Duodenal mucosa (tissue), 2 donors: ENCODE measurements around the gene DNAL4.

Source experiments
- H3K27ac ChIP-seq: one replicate; pipeline ENCODE4 v1.7.0; 2013; ENCODE audit warnings: low read depth, low read length
- H3K27me3 ChIP-seq, 2 donors: one replicate each; pipeline ENCODE4 v1.7.0; 2013; ENCODE audit warnings: low read length in 2 of 2, control low read depth in 1 of 2; ENCODE audit not compliant: insufficient read depth in 2 of 2, control insufficient read depth in 1 of 2
- H3K36me3 ChIP-seq, 2 donors: one replicate each; pipeline ENCODE4 v1.7.0; 2013; ENCODE audit warnings: low read length in 2 of 2, control low read depth in 1 of 2; ENCODE audit not compliant: insufficient read depth in 2 of 2, control insufficient read depth in 1 of 2
- H3K4me1 ChIP-seq, 2 donors: one replicate each; pipeline ENCODE4 v1.7.0; 2013; ENCODE audit warnings: low read length in 2 of 2, control low read depth in 1 of 2; ENCODE audit not compliant: insufficient read depth in 2 of 2, control insufficient read depth in 1 of 2
- H3K4me3 ChIP-seq, 2 donors: one replicate each; pipeline ENCODE4 v1.7.0; 2013; ENCODE audit warnings: low read length in 2 of 2, low read depth in 1 of 2
- H3K9ac ChIP-seq, 2 donors: one replicate each; pipeline ENCODE4 v1.7.0; 2013; ENCODE audit warnings: low read length in 2 of 2, low read depth in 1 of 2
- H3K9me3 ChIP-seq, 2 donors: one replicate each; pipeline ENCODE4 v1.7.0; 2013; ENCODE audit warnings: low read length in 2 of 2, control low read depth in 1 of 2; ENCODE audit not compliant: control insufficient read depth in 1 of 2

Gene DNAL4

DNA sequence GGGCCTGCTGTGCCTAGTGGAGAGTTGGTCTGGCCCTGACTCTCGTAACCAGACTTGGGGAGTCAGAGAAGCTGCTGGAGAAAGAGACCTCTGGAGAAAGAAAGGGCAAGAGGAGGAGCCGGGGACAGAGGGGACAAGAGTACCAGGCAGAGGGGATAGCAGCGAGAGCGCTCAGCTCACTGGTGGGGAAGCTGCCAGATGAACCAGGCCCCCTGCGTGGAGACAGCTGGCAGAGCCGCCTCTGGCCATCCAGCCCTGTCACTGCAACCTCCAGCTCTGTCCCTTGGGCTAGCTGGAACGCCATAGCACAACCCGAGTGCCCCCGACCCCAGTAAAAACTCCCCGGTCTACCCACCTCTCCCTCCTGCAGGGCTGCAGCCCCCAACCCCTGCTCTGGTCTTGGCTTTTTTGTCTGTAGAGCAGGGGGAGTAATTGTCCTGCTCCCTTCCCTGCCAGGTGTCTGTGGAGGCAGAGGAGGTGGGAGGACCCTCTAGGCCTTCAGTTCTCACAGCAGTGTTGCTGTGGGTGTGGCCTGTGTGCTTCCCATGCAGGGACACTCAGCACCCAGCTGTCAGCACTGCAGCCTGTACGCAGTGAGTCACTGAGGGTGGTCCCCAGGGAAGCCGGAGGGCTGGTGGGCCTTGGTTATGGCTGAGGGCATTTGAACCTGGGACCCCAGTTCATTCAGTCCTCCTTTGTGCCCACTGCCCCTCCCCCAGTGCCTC, 33.3 kb downstream of the DNAL4 start:
- Histone ChIP-seq H3K27ac (no peak overlapping the region), H3K4me3 (no peak overlapping the region), H3K9ac (no peak overlapping the region), H3K9me3 (no peaks in the 10 kb centered on the region), H3K4me1 (peaks cover 14% of the 10 kb centered on the region in 2 donors), H3K27me3 (no peaks in the 10 kb centered on the region), H3K36me3 (no peaks in the 10 kb centered on the region)

DNA sequence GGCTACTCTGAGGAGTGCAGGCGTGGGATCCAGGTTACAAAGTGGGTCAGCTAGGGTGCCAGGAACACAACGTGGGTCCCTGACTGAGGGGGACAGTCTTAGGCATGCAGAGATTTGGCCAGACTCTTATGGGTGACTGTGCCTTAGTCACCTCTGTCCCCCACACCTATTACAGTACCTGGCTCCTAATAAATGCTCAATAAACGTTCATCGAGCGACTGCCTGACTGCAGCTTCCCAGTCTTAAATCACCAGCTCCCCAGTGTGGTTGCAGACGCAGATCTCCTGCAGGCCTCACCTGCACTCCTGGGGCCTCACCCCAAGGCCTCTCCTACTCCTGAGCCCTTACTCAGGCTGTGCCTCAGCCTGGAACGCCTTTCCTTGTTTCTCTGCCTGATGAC, 34.9 kb downstream of the DNAL4 start:
- no peaks in the 10 kb centered on the region for H3K36me3 ChIP-seq
- H3K27ac ChIP-seq, result no peak overlapping the region
- no peak overlapping the region for H3K9ac ChIP-seq
- H3K27me3 ChIP-seq, result no peaks in the 10 kb centered on the region
- no peaks in the 10 kb centered on the region for H3K9me3 ChIP-seq
- no peak overlapping the region for H3K4me3 ChIP-seq
- H3K4me1 ChIP-seq, result peaks cover 17 to 18% of the 10 kb centered on the region in 2 donors

DNA sequence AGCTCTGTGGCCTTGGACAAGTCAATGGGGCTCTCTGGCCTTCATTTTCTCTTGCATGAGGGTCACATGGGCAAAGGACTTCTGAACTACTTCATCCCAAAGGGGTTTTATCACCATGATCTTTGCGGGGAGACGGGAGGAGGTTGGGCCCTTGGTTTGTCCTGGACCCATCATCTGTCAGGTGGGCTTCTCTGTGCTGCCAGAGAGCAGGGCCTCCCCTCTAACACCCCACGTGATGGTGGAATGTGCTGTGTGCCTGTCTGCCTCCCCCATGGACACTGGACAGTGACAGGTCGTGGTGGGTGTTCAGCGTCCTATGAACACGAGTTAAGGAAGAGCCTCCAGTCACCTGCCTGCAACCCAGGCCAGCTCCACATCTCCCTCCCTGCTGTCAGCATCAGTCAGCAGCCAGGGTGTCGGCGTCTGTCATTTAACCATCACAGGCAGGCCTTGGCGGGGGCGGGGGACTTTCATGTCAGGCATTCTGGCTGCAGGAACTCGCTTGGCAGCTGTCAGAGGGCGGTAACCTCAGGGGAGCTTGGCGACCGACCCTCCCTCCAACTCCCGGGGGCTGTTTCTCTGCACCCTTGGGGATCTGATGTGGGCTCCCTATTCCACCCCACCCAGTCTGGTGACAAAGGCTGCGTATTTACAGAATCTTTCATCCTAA, 35.5 kb downstream of the DNAL4 start:
- peaks cover 23 to 24% of the 10 kb centered on the region in 2 donors for H3K4me1 ChIP-seq
- no peak overlapping the region for H3K4me3 ChIP-seq
- H3K9me3 ChIP-seq, result no peaks in the 10 kb centered on the region
- H3K9ac ChIP-seq, result no peak overlapping the region
- peaks cover 0 to 3% of the 10 kb centered on the region in 2 donors for H3K36me3 ChIP-seq
- H3K27me3 ChIP-seq, result no peaks in the 10 kb centered on the region
- H3K27ac ChIP-seq, result no peak overlapping the region

DNA sequence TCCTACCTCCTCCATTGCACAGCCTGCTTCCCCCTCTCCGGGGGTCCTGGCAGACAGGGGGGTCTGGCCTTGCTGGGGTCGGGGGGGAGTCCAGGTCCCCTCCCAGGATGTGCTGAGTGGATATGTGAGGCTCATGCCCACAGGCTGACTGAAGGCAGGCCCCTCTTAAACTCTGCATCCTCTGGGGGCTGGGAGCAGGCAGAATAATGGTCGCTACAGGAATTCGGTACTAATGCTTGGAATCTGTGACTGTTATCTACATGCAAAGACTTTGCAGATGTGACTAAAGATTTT, 36.5 kb downstream of the DNAL4 start:
- Histone ChIP-seq H3K36me3 (peaks cover 0 to 6% of the 10 kb centered on the region in 2 donors), H3K27ac (no peak overlapping the region), H3K9ac (peak overlapping the region in 1 of 2 donors; percentile 60), H3K9me3 (no peaks in the 10 kb centered on the region), H3K27me3 (no peaks in the 10 kb centered on the region), H3K4me1 (peaks cover 25 to 32% of the 10 kb centered on the region in 2 donors), H3K4me3 (peak overlapping the region in 1 of 2 donors; percentile 77)

DNA sequence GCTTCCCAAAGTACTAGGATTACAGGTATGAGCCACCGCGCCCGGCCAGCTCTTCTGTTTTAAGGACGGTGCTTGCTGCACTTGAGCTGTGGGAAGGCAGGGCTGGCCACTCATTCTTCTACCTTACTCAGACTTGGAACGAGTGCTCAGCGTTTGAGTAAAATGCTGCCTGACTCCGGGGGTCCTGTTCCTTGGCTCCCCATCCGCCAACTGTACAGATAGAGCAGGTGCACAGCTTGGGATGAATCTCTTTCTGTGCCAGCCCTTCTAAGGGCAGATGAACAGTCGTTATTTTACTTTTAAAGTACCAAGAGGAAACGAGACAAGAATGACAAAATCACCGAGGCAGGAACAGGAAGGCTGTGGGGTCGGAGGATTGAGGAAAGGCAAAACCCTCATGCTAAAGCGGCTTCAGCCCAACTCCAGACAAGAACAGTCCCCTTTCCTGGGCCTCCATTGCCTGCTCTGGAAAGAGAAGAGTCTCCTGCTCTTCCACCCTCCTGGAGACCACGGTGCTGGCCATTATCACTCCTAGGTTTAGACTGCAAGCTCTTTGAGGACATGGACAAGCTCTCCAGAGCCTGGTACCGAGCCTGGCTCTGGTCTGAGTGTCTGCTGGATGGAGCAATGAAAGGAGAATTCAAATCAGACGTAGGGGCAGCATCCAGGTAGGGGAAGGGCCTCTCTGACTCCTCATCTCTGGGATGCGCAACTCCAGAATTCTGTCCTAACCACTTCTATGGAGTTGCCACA, 37.1 kb downstream of the DNAL4 start:
- Histone ChIP-seq H3K27me3 (no peaks in the 10 kb centered on the region), H3K27ac (no peak overlapping the region), H3K9me3 (no peaks in the 10 kb centered on the region), H3K36me3 (peaks cover 0 to 11% of the 10 kb centered on the region in 2 donors), H3K4me1 (peaks cover 25 to 36% of the 10 kb centered on the region in 2 donors), H3K9ac (peak overlapping the region; percentile 60 to 96), H3K4me3 (peak overlapping the region; percentile 77 to 79)

DNA sequence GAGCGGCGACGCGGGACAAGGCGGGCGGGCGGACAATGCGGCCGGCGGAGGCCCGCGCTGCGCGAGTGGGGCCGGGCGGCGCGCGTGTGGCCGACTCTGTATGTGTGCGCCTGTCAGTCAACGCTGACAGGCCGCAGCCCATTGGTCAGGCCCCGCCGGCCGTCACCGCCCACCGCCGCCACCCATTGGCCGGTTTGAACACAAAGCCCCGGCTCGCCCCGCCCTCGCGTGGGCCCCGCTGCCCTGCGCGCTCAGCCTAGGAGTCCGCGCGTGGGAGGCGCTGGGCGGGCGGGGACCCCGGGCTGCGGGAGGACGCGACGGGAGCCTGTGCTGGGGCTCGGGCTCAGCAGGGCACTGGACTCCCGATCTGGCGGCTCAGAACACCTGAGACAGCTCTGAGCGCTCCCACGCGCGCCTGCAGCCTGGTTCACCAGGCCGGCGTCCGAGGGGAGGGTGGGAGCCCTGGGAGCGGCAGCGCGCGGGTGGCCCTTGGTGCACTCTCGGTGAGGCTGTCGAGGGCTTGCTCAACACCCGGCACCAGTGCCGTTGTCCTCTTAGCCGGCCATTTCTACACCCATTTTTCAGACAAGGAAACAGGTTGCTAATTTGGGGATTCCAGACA, 37.9 kb downstream of the DNAL4 start, which contains the start of gene SUN2:
Gene SUN2 (minus strand): TSS at position 88 of the 622 bp plus-strand sequence. CDS start 3,370 bp downstream, outside the sequence.
- H3K36me3 ChIP-seq, result peaks cover 7 to 19% of the 10 kb centered on the region in 2 donors
- H3K27me3 ChIP-seq, result no peaks in the 10 kb centered on the region
- H3K27ac ChIP-seq, result peak within 1 kb of the TSS; percentile 93
- peak within 1 kb of the TSS; percentile 79 to 80 for H3K4me3 ChIP-seq
- no peaks in the 10 kb centered on the region for H3K9me3 ChIP-seq
- H3K9ac ChIP-seq, result peak within 1 kb of the TSS; percentile 86 to 96
- H3K4me1 ChIP-seq, result peaks cover 30 to 43% of the 10 kb centered on the region in 2 donors

DNA sequence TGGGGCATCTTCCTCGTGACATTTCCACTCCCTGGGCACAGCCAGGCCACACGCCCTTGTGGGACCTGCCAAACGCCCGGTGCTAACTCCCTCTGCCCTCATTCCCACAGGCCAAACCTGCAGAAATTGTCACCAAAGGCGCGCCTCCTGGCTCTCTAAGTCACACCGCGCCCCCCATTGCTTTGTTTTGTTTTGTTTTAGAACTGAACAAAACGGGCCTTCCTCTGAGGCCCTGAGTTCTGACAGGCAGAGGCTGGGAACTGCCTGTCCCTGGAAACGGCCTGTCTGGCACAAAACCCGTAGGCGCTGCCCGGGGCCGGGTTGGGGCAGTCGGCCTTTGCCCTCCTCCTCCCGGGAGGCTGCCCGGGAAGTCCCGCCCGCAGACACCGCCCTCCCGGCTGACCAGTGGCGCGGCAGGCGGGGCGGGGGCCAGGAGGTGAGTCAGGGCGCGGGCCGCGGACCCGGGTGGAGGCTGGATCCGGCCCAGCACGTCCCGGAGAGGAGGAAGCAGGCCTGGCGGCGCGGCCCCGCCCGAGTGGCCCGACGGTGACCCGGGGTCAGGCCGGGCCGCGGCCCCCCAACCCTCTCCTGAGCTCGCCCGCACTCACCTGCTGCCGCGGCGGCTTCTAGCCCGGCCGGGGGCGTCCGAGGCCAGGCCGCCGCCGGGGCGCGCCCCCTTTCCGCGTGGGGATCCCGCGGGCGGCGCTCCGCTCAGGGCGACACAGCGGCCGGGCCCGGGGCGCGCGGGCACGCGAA, 38.6 kb downstream of the DNAL4 start:
- H3K36me3 ChIP-seq, result peaks cover 12 to 26% of the 10 kb centered on the region in 2 donors
- peak overlapping the region; percentile 79 to 80 for H3K4me3 ChIP-seq
- H3K27ac ChIP-seq, result peak overlapping the region; percentile 93
- peak overlapping the region; percentile 86 to 87 for H3K9ac ChIP-seq
- H3K27me3 ChIP-seq, result no peaks in the 10 kb centered on the region
- H3K4me1 ChIP-seq, result peaks cover 37 to 50% of the 10 kb centered on the region in 2 donors
- H3K9me3 ChIP-seq, result no peaks in the 10 kb centered on the region

DNA sequence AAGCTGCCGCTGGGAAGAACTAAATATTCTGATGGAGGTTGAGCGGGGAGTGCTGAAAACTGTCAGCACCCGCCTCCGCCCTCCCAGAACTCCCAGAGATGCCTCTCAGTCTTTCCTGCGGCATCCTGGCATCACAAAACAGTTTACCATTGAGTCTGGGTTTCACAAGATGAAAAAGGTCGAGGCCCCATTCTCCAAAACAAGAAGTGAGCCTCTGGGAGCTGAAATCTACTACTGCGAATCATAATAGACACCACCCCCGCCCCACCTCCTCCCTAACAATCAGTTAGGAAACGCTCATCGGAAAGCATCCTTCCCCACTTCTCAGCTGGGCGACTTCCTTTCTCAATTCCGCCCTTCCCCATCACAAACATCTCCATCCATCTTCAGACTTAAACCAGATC, 39.2 kb downstream of the DNAL4 start:
- H3K9me3 ChIP-seq, result no peaks in the 10 kb centered on the region
- peak overlapping the region; percentile 79 to 80 for H3K4me3 ChIP-seq
- H3K9ac ChIP-seq, result peak overlapping the region; percentile 86 to 87
- H3K4me1 ChIP-seq, result peaks cover 37 to 50% of the 10 kb centered on the region in 2 donors
- peaks cover 18 to 32% of the 10 kb centered on the region in 2 donors for H3K36me3 ChIP-seq
- no peaks in the 10 kb centered on the region for H3K27me3 ChIP-seq
- peak overlapping the region; percentile 93 for H3K27ac ChIP-seq

DNA sequence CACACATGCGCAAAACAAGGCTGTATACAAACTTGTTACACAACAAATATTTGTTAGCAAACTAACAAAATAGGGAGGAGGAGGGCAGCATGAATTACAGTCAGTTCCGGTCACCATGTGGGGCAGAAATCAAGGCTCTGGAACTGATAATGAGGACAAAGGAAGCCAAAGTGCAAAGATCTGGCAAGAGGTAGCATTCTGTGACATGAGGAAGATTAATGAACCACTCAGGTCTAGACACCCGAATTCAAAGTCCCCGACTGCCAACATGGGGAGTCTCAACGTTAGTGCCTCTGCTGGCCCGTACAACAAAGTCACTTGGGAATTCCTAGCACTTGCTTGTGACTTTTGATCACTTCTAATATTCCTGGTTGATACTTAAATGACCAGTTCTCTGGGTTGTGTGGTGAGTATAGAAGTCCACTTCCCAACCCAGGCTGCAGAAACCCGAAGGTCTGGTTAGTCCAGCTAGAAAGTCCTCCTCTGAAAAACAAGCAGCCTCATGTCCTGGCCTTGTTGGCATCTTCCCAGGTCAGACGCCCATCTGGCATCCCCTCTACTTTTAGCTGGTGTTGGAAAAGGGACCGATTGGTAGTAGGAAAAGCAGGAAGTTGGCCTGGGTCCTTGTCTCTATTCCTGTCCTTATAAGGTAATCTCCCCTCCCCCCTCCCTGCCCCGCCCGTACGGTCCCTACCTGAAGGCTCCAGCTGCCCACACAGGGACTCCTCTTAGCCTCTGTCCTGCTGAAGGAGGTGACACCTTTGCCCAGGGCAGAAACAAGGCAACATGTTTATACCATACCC, 39.8 kb downstream of the DNAL4 start:
- Histone ChIP-seq H3K4me1 (peaks cover 37 to 50% of the 10 kb centered on the region in 2 donors), H3K27ac (peak overlapping the region; percentile 93)

More for the DNA sequence above, 39.8 kb downstream of the DNAL4 start:
- H3K9me3 ChIP-seq, result no peaks in the 10 kb centered on the region
- H3K4me3 ChIP-seq, result peak overlapping the region; percentile 79 to 80
- H3K36me3 ChIP-seq, result peaks cover 24 to 38% of the 10 kb centered on the region in 2 donors
- peak overlapping the region; percentile 86 to 87 for H3K9ac ChIP-seq
- H3K27me3 ChIP-seq, result no peaks in the 10 kb centered on the region
